HepG2 (cell line): ENCODE results near the gene ZC3H18. TPM values are rescaled to one million over a fixed set of nuclear protein-coding genes. Genes with fewer than 3 reads are reported as not detected.

Experiments used
- ATAC-seq: fragments of 200-7000 bp; cut with Tn5 transposase; 3 replicates; pipeline ENCODE4 v1.9.1; 2020; ENCODE audit warnings: mild to moderate bottlenecking, moderate library complexity
- BruUV-seq: library from RNA; stranded (reverse); fragments of 400-500 nt; replicated peaks from 2 replicates; lab custom pipeline; 2021; lab: Mats Ljungman, UMichigan
- CTCF ChIA-PET: fragments of 300-600 bp; formaldehyde crosslinking; extraction: SDS; loops from one replicate; lab custom pipeline; 2021; ENCODE audit warnings: low total read pairs, inconsistent platforms, low intra/inter-chr PET ratio; lab: Yijun Ruan, JAX
- POLR2A ChIA-PET: fragments of 350-600 bp; sonication (Branson Sonifier 250); formaldehyde crosslinking; loops from one replicate; lab custom pipeline; 2020; ENCODE audit warnings: antibody characterized with exemption, inconsistent platforms; lab: Yijun Ruan, JAX
- DNase-seq: peaks from one replicate; pipeline ENCODE4 v3.0.0-alpha.2; 2015; ENCODE audit warnings: low spot score
- FAIRE-seq: peaks from 3 replicates; lab custom pipeline; 2011; peaks lifted over from hg19 to GRCh38; lab: Jason Lieb, UNC
- H2AFZ ChIP-seq: one replicate; pipeline ENCODE4 v1.6.1; 2011; ENCODE audit warnings: low read length, inconsistent platforms
- H3K27ac ChIP-seq: fragments of 300-600 bp; 3 replicates; pipeline ENCODE4 v1.8.0; 2011; ENCODE audit warnings: mixed run types, mild to moderate bottlenecking, mixed read lengths, low read length, inconsistent platforms; ENCODE audit not compliant: insufficient read depth; ENCODE audit errors: extremely low read length
- H3K27me3 ChIP-seq, 2 experiments: fragments of 200-600 bp in 1 of 2; 2 replicates in 1 of 2; 3 replicates in 1 of 2; pipeline versions ENCODE4 v1.6.0 to v1.8.0; 2011; ENCODE audit warnings: low read length in 2 of 2, mild to moderate bottlenecking in 2 of 2, moderate library complexity in 2 of 2, inconsistent platforms in 1 of 2; ENCODE audit not compliant: insufficient read depth in 2 of 2, control insufficient read depth in 1 of 2
- H3K36me3 ChIP-seq, 2 experiments: fragments of 200-600 bp in 1 of 2; replicated peaks in 1 of 2; 2 replicates in 1 of 2; 3 replicates in 1 of 2; pipeline versions ENCODE4 v1.5.1 to v1.8.0; 2011; ENCODE audit warnings: low read length in 2 of 2, inconsistent platforms in 1 of 2; ENCODE audit not compliant: insufficient read depth in 2 of 2, control insufficient read depth in 1 of 2
- H3K4me1 ChIP-seq: 2 replicates; pipeline ENCODE4 v1.5.1; 2012; ENCODE audit warnings: low read length, inconsistent platforms; ENCODE audit not compliant: insufficient read depth
- H3K4me2 ChIP-seq: 2 replicates; pipeline ENCODE4 v1.6.0; 2011; ENCODE audit warnings: low read depth, low read length, inconsistent platforms
- H3K4me3 ChIP-seq, 3 experiments: fragments of 200-600 bp in 1 of 3; sonication (generic), shearing (Covaris generic) in 1 of 3; replicated peaks in 1 of 3; 2 replicates each; pipeline ENCODE4 v1.5.1; 2011 to 2016; ENCODE audit warnings: low read length in 3 of 3, inconsistent platforms in 2 of 3, low read depth in 2 of 3, mild to moderate bottlenecking in 2 of 3, control low read depth in 1 of 3, mixed read lengths in 1 of 3; ENCODE audit not compliant: insufficient read depth in 1 of 3
- H3K79me2 ChIP-seq: one replicate; pipeline ENCODE4 v1.6.1; 2011; ENCODE audit warnings: low read length, inconsistent platforms; ENCODE audit not compliant: insufficient read depth
- H3K9ac ChIP-seq: 2 replicates; pipeline ENCODE4 v1.6.0; 2011; ENCODE audit warnings: mild to moderate bottlenecking, low read depth, low read length, inconsistent platforms; ENCODE audit not compliant: insufficient read depth
- H3K9me3 ChIP-seq: 2 replicates; pipeline ENCODE4 v1.5.1; 2012; ENCODE audit warnings: mild to moderate bottlenecking, low read length
- H4K20me1 ChIP-seq: 2 replicates; pipeline ENCODE4 v1.6.0; 2011; ENCODE audit warnings: inconsistent platforms, mild to moderate bottlenecking, low read length, moderate library complexity; ENCODE audit not compliant: insufficient read depth
- AGO2 ChIP-seq: fragments of 200-400 bp; formaldehyde crosslinking; optimal IDR thresholded peaks from 2 replicates; pipeline ENCODE3; 2017; ENCODE audit warnings: mild to moderate bottlenecking, low read depth, low read length, moderate library complexity
- JARID2 ChIP-seq: sonication (generic); formaldehyde crosslinking; IDR thresholded peaks from 2 replicates; pipeline ENCODE4 v1.8.1; 2023; ENCODE audit warnings: missing genetic modification reagents, inconsistent platforms; ENCODE audit not compliant: insufficient replicate concordance
- STAG1 ChIP-seq: sonication (generic); formaldehyde crosslinking; IDR thresholded peaks from 2 replicates; pipeline ENCODE4 v1.4.0; 2020; ENCODE audit warnings: missing genetic modification reagents
- ZNF7 ChIP-seq: IDR thresholded peaks from 2 replicates; pipeline ENCODE4 v1.6.1; 2016; ENCODE audit warnings: missing biosample characterization, missing genetic modification reagents
- WGBS: methylation state at CpG from one replicate; pipeline ENCODE4 v1.1.6; 2017; ENCODE audit warnings: low lambda C conversion rate; 5-methylcytosine and 5-hydroxymethylcytosine counted together
- in situ Hi-C: cut with HindIII; loops from 2 replicates; pipeline ENCODE4 v1.10.0; 2017; ENCODE audit warnings: low pct_unique_long_range_greater_than_20kb; ENCODE audit not compliant: extremely low pct_ligation_motif_present
- intact Hi-C: fragments of 100-400 bp; cut with micrococcal nuclease; formaldehyde crosslinking; loops from one replicate; pipeline ENCODE4 v1.10.0; 2022; ENCODE audit not compliant: unreplicated experiment
- polyA plus RNA-seq, 8 experiments: library from polyadenylated mRNA; depleted of rRNA in 3 of 8; stranded (reverse) in 7 of 8; unstranded in 1 of 8; fragments of >200 nt; fragmentation: Illumina TruSeq in 4 of 8; extraction: Trizol in 4 of 8; gene quantifications; 2 replicates each; pipeline versions ENCODE4 v1.2.1 to v1.2.3, GENCODE V29; 2011 to 2016; ENCODE audit warnings: low read depth in 4 of 8, missing spikeins in 1 of 8, mixed read lengths in 1 of 8; ENCODE audit not compliant: insufficient read depth in 1 of 8
- total RNA-seq, 5 experiments: library from RNA; depleted of rRNA; stranded (reverse); fragments of >200 nt; fragmentation: Illumina TruSeq; extraction: Trizol; gene quantifications; 2 replicates each; pipeline ENCODE4 v1.2.3, GENCODE V29; 2016; ENCODE audit warnings: low read depth in 1 of 5

Gene ZC3H18
- total and polyA plus RNA-seq, 2 of the 13 experiments (the other 11 are each of a cell fraction or from before 2014, with no cell fraction given), result 11.2 to 27.4 TPM

DNA sequence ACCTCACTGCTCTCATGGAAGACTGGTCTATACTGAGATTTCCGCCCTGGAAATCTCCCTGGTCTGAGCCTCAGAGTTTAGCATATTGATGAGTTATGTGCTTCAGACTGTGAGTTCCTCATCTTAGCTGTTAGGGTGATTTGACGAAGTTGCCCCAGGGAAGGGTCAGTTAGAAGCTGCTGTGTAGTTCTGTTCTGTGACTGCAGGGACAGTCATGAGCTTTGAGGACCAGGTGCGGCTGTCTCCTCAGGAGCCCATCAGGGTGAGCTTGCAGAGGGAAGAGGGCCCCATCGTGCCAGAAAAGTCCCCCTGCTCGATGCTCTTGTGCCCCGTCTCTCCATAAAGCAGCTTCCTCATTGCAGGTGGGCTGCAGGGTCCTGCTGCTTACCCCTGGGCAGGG lies 39.9 kb downstream of the ZC3H18 start:
- DNase-seq, result no peak
- Histone ChIP-seq H3K9me3 (no peaks in the 10 kb centered on the region), H3K36me3 (peaks cover 37 to 83% of the 10 kb centered on the region in 2 experiments), H3K27ac (no peak overlapping the region), H3K27me3 (no peaks in the 10 kb centered on the region), H3K9ac (no peak overlapping the region), H3K4me3 (no peak overlapping the region), H4K20me1 (no peaks in the 10 kb centered on the region), H2AFZ (no peak overlapping the region), H3K79me2 (no peaks in the 10 kb centered on the region), H3K4me2 (no peak overlapping the region), H3K4me1 (no peaks in the 10 kb centered on the region)
- 92% methylated on average over 5 of the region's 6 CpGs for WGBS
- no TSS peak for BruUV-seq
- ChIA-PET POLR2A (interaction anchor here (1.4 kb wide), 1 partner anchor 39 kb away, joined by 3 read pairs; no protein-coding TSS in a partner anchor), CTCF (no interaction called here)
- peak; percentile 12 for FAIRE-seq
- in situ Hi-C loops, result no loop called here
- TF ChIP-seq STAG1 (CRISPR knock-in tag) (peak; percentile 17; the same call in 1 of the 2 replicates), ZNF7 (CRISPR knock-in tag) (no peak)
- intact Hi-C loops, result no loop called here
- peak; percentile 60 for ATAC-seq

DNA sequence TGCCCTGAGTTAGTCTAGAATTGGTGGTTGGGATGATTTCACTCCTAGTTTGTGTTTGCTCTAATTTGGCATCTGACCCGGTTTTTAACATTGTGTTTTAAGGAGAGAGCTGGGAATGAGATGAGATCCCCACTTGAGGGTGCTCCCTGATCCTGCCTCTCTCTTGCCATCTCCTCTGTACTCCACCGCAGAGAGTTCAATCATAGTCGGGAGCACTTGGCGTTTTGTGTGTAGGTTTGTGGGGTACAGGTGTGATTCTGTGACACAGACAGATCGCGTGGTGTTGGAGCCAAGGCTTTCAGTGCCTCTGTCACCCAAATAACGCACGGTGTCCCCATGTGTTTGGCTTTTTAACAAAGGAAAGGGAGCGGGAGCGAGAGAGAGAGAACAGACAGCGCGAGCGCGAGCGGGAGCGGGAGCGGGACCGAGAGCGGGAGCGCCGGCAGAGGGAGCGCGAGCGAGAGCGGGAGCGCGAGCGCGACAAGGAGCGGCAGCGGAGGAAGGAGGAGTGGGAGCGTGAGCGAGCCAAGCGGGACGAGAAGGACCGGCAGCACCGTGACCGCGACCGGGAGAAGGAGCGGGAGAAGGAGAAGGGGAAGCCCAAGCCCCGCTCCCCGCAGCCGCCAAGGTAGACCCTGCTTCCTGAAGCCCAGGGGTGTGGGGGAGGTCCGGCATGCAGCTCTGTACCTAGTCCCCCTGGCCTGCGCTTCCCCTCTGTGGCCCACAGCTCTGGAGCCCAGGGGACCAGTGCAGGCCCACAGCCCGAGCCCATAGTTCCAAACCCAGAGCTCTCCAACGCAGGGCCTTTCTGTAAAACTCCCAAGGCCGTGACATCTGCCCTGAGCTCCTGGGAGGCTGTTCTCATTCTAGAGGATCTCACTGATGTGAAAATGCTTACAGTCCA lies 41.0 kb downstream of the ZC3H18 start:
- ATAC-seq, result no peak
- ChIA-PET POLR2A (no interaction called here), CTCF (no interaction called here)
- peak; percentile 65 for TF ChIP-seq AGO2
- no peak for TF ChIP-seq JARID2 (CRISPR knock-in tag)
- Histone ChIP-seq H3K4me1 (no peaks in the 10 kb centered on the region), H3K27me3 (no peaks in the 10 kb centered on the region), H3K9ac (no peak overlapping the region), H3K27ac (no peak overlapping the region), H3K9me3 (no peaks in the 10 kb centered on the region), H3K79me2 (no peaks in the 10 kb centered on the region), H3K4me2 (no peak overlapping the region), H4K20me1 (no peaks in the 10 kb centered on the region), H3K36me3 (peaks cover 35 to 77% of the 10 kb centered on the region in 2 experiments), H2AFZ (no peak overlapping the region), H3K4me3 (no peak overlapping the region)
- 98% methylated on average over 48 of the region's 49 CpGs for WGBS
- no TSS peak for BruUV-seq
- FAIRE-seq, result no peak
- DNase-seq, result no peak
- in situ Hi-C loops, result no loop called here
- intact Hi-C loops, result no loop called here
